ENCODE measurements around the gene ANKRD53.

ANKRD53 gene

GRCh38 chr2:70944111-70944690 is 34.2 kb upstream of the ANKRD53 start:
- FAIRE-seq: no peak

GRCh38 chr2:70946832-70947442 is 31.5 kb upstream of the ANKRD53 start:
- FAIRE-seq: peak; percentile 65

- no peak for FAIRE-seq
Measured at GRCh38 chr2:70947556-70948184, 30.8 kb upstream of the ANKRD53 start.

GRCh38 chr2:70948337-70949003 is 30.0 kb upstream of the ANKRD53 start:
- no peak for FAIRE-seq

- no peak for FAIRE-seq
Measured at GRCh38 chr2:70949086-70949485, 29.3 kb upstream of the ANKRD53 start.

GRCh38 chr2:70954886-70955285 is 23.5 kb upstream of the ANKRD53 start:
- no peak for FAIRE-seq

- no peak for FAIRE-seq
Measured at GRCh38 chr2:70956141-70956540, 22.3 kb upstream of the ANKRD53 start.

- FAIRE-seq: no peak
Measured at GRCh38 chr2:70957798-70958197, 20.6 kb upstream of the ANKRD53 start.

- FAIRE-seq: no peak
Measured at GRCh38 chr2:70958759-70959158, 19.7 kb upstream of the ANKRD53 start.

- no peak for FAIRE-seq
Measured at GRCh38 chr2:70959271-70959761, 19.1 kb upstream of the ANKRD53 start.

- no peak for FAIRE-seq
Measured at GRCh38 chr2:70959851-70960832, 18.3 kb upstream of the ANKRD53 start.

- no peak for FAIRE-seq
Measured at GRCh38 chr2:70960833-70961647, 17.4 kb upstream of the ANKRD53 start.

GRCh38 chr2:70961648-70961994 is 16.8 kb upstream of the ANKRD53 start:
- FAIRE-seq: no peak

GRCh38 chr2:70962211-70962884 is 16.1 kb upstream of the ANKRD53 start:
- no peak for FAIRE-seq

- FAIRE-seq: no peak
Measured at GRCh38 chr2:70962885-70963878, 15.2 kb upstream of the ANKRD53 start.

GRCh38 chr2:70964133-70964532 is 14.3 kb upstream of the ANKRD53 start:
- FAIRE-seq: no peak

GRCh38 chr2:70964596-70965386 is 13.6 kb upstream of the ANKRD53 start:
- FAIRE-seq: no peak

- no peak for FAIRE-seq
Measured at GRCh38 chr2:70965506-70965905, 12.9 kb upstream of the ANKRD53 start.

GRCh38 chr2:70966681-70967080 is 11.7 kb upstream of the ANKRD53 start:
- no peak for FAIRE-seq

Measured in TTC549 (cell line).